RWPE2 (cell line): ENCODE results near the gene ZNF445.

Experiments
- ATAC-seq: fragments of 200-7000 bp; cut with Tn5 transposase; 3 replicates; pipeline ENCODE4 v1.9.1; 2021; ENCODE audit warnings: low read depth
- DNase-seq: peaks from one replicate; pipeline ENCODE4 v3.0.0-alpha.2; 2020; ENCODE audit warnings: low spot score
- H3K27ac ChIP-seq: fragments of 450-650 bp; 2 replicates; pipeline ENCODE4 v1.5.1; 2017; ENCODE audit warnings: mild to moderate bottlenecking; ENCODE audit not compliant: poor library complexity, severe bottlenecking
- H3K27me3 ChIP-seq: fragments of 250-450 bp; sonication (Bioruptor Pico); 2 replicates; pipeline ENCODE4 v1.5.1; 2021; ENCODE audit warnings: mild to moderate bottlenecking, moderate library complexity; ENCODE audit not compliant: insufficient read depth, poor library complexity, severe bottlenecking
- H3K36me3 ChIP-seq: fragments of 250-450 bp; sonication (Bioruptor Pico); 2 replicates; pipeline ENCODE4 v1.5.1; 2020; ENCODE audit warnings: low read depth, mild to moderate bottlenecking, moderate library complexity
- H3K4me1 ChIP-seq: fragments of 250-450 bp; sonication (Bioruptor Pico); 2 replicates; pipeline ENCODE4 v1.5.1; 2021; ENCODE audit warnings: mild to moderate bottlenecking, moderate library complexity; ENCODE audit not compliant: insufficient read depth, poor library complexity, severe bottlenecking
- H3K4me3 ChIP-seq: fragments of 250-450 bp; sonication (Bioruptor Pico); 2 replicates; pipeline ENCODE4 v1.5.1; 2021; ENCODE audit warnings: mild to moderate bottlenecking, moderate library complexity; ENCODE audit not compliant: severe bottlenecking
- H3K9me3 ChIP-seq: fragments of 250-450 bp; sonication (Bioruptor Pico); 2 replicates; pipeline ENCODE4 v1.5.1; 2021; ENCODE audit warnings: mild to moderate bottlenecking, moderate library complexity; ENCODE audit not compliant: severe bottlenecking
- CTCF ChIP-seq: fragments of 450-650 bp; IDR thresholded peaks from one replicate; pipeline ENCODE4 v1.5.1; 2017; ENCODE audit warnings: mild to moderate bottlenecking, moderate library complexity; ENCODE audit not compliant: poor library complexity, severe bottlenecking

Gene ZNF445

DNA sequence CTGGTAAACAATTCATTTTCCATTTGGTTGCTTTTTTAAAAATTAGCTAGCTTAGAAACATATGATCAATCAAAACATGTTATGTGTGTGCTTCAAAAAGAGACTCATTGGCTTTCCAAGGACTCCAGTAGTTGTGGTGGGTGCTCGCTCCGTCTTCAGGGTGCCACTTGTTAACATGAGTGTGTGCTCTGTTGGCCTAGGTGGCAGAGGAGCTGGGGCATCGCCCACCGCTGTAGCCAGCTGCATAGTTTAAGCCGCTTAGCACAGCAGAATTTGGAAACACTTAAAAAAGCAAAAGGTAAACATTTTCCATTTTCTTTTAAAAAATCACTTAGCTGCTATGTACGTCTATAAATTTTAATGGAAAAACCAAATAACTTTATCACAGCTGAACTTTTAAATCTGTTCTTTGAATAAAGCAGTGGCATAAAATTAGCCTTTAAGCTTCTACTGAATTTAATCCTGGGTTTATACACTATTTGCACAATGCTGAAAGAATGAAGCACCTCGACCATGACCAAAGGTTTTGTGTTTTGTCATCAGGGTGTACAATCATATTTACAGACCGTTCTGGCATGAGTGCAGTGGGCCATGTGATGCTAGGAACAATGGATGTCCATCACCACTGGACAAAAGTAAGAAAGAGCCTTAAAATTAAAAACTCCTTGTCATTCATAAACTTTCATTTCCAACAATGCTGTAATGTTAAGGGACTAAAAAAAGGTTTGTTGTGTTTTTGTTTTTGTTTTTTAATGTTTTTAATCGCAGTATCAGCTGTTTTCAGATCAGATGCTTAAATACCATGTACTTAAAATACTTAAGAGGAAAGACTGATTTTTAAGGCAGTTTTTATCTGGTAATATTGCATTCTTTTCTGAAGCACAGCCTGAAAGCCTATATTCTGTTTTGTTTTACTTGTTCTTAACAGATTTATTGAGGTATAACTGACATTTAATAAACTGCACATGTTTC lies 81.0 kb downstream of the ZNF445 start:
- H3K9me3 ChIP-seq = no peaks in the 10 kb centered on the region
- no peaks in the 10 kb centered on the region for H3K4me1 ChIP-seq
- no peak for TF ChIP-seq CTCF
- DNase-seq (no peak), ATAC-seq (no peak)
- H3K27me3 ChIP-seq = no peaks in the 10 kb centered on the region
- no peaks in the 10 kb centered on the region for H3K36me3 ChIP-seq
- H3K27ac ChIP-seq = no peak overlapping the region
- no peak overlapping the region for H3K4me3 ChIP-seq

GRCh38 chr3:44395714-44396113 lies 81.8 kb downstream of the ZNF445 start:
- no peaks in the 10 kb centered on the region for H3K27me3 ChIP-seq
- TF ChIP-seq CTCF = no peak
- DNase-seq (no peak), ATAC-seq (no peak)
- no peaks in the 10 kb centered on the region for H3K9me3 ChIP-seq
- no peaks in the 10 kb centered on the region for H3K36me3 ChIP-seq
- no peak overlapping the region for H3K27ac ChIP-seq
- H3K4me3 ChIP-seq = no peak overlapping the region
- H3K4me1 ChIP-seq = no peaks in the 10 kb centered on the region

DNA sequence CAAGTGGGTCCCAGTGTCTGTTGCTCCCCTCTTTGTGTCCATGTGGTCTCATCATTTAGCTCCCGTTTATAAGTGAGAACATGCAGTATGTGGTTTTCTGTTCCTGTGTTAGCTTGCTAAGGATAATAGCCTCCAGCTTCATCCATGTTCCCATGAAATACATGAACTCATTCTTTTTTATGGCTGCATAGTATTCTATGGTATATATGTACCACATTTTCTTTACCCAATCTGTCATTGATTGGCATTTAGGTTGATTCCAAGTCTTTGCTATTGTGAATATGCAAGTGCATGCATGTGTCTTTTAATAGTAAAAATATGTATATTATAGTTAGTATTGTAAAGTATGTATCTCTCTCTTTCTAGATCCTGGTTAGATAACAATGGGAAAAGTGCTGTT lies 85.0 kb downstream of the ZNF445 start:
- H3K36me3 ChIP-seq = no peaks in the 10 kb centered on the region
- no peak for DNase-seq
- H3K27me3 ChIP-seq = no peaks in the 10 kb centered on the region
- H3K9me3 ChIP-seq = no peaks in the 10 kb centered on the region
- H3K27ac ChIP-seq = no peak overlapping the region
- ATAC-seq = no peak
- H3K4me1 ChIP-seq = no peaks in the 10 kb centered on the region
- H3K4me3 ChIP-seq = no peak overlapping the region
- TF ChIP-seq CTCF = no peak

DNA sequence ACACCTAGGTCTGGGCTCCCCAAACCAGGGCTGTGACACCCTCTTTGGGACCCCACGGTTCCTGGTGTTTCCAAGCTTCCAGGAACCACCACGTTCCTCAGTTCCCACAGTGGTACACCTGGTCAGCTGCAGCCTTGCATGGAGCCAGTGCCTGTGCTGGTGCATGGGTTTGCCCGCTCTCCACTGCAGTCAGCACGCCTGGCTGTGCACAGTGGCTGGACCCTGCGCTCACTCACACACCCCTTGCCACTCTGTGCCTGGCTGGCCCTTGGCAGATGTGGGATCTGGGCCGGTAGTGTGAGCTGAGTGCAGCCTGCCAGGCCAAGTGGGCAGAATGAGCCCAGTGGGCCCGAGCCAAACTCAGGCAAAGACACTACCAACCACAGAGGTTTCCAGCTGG lies 90.1 kb downstream of the ZNF445 start:
- TF ChIP-seq CTCF = no peak
- ATAC-seq (no peak), DNase-seq (no peak)
- Histone ChIP-seq H3K9me3 (peaks cover 3% of the 10 kb centered on the region), H3K36me3 (no peaks in the 10 kb centered on the region), H3K27ac (no peak overlapping the region), H3K4me3 (no peak overlapping the region), H3K4me1 (no peaks in the 10 kb centered on the region), H3K27me3 (no peaks in the 10 kb centered on the region)
